ENCODE results near the gene AK9. TPM values are rescaled to one million over a fixed set of nuclear protein-coding genes. Genes with fewer than 3 reads are reported as not detected.

Gene AK9
- total RNA-seq, 4 donors from 2014 or later, result 3.9 to 8.2 (median 7.1) TPM

GRCh38 chr6:109625199-109625598 lies 65.8 kb downstream of the AK9 start:
- intact Hi-C loops (cut with DNase I; ENCODE audit: low total_unique reads), result no loop called here
- no peaks in the 10 kb centered on the region for H3K36me3 ChIP-seq
- no peak overlapping the region for H3K4me3 ChIP-seq
- H3K4me1 ChIP-seq, result no peaks in the 10 kb centered on the region
- ATAC-seq (no peak), DNase-seq (no peak)
- no peaks in the 10 kb centered on the region for H3K27me3 ChIP-seq
- H3K9me3 ChIP-seq, result no peaks in the 10 kb centered on the region
- no peak overlapping the region for H3K27ac ChIP-seq
- TF ChIP-seq CTCF (IDR thresholded peaks at IDR 0.05 in 4 of 5, conservative IDR thresholded peaks at IDR 0.05 in 1 of 5) (no peak), POLR2A (IDR thresholded peaks at IDR 0.05) (no peak)
- in situ Hi-C loops (cut with MboI; ENCODE audit: low sequenced_read_pairs in 4 of 4), result no loop called here

GRCh38 chr6:109623288-109623687 lies 67.7 kb downstream of the AK9 start:
- DNase-seq (no peak), ATAC-seq (no peak)
- Histone ChIP-seq H3K9me3 (no peaks in the 10 kb centered on the region), H3K4me3 (no peak overlapping the region), H3K27ac (no peak overlapping the region), H3K27me3 (no peaks in the 10 kb centered on the region), H3K36me3 (no peaks in the 10 kb centered on the region), H3K4me1 (no peaks in the 10 kb centered on the region)
- in situ Hi-C loops (cut with MboI; ENCODE audit: low sequenced_read_pairs in 4 of 4), result no loop called here
- TF ChIP-seq POLR2A (IDR thresholded peaks at IDR 0.05) (no peak), CTCF (IDR thresholded peaks at IDR 0.05 in 4 of 5, conservative IDR thresholded peaks at IDR 0.05 in 1 of 5) (no peak)
- intact Hi-C loops (cut with DNase I; ENCODE audit: low total_unique reads), result no loop called here

- no peak for DNase-seq
- H3K27me3 ChIP-seq, result no peaks in the 10 kb centered on the region
- H3K9me3 ChIP-seq, result no peaks in the 10 kb centered on the region
- in situ Hi-C loops (cut with MboI; ENCODE audit: low sequenced_read_pairs in 4 of 4), result no loop called here
- H3K4me3 ChIP-seq, result no peak overlapping the region
- no peaks in the 10 kb centered on the region for H3K4me1 ChIP-seq
- TF ChIP-seq CTCF (IDR thresholded peaks at IDR 0.05 in 4 of 5, conservative IDR thresholded peaks at IDR 0.05 in 1 of 5) (no peak), POLR2A (IDR thresholded peaks at IDR 0.05) (no peak)
- peaks cover 0 to 9% of the 10 kb centered on the region in 2 donors for H3K36me3 ChIP-seq
- no peak for ATAC-seq
- intact Hi-C loops (cut with DNase I; ENCODE audit: low total_unique reads), result no loop called here
- H3K27ac ChIP-seq, result no peak overlapping the region
Observed at GRCh38 chr6:109612268-109612667, 78.7 kb downstream of the AK9 start.

GRCh38 chr6:109611502-109611901 lies 79.5 kb downstream of the AK9 start:
- H3K27me3 ChIP-seq, result no peaks in the 10 kb centered on the region
- no peaks in the 10 kb centered on the region for H3K9me3 ChIP-seq
- ATAC-seq (no peak), DNase-seq (no peak)
- intact Hi-C loops (cut with DNase I; ENCODE audit: low total_unique reads), result no loop called here
- TF ChIP-seq POLR2A (IDR thresholded peaks at IDR 0.05) (no peak), CTCF (IDR thresholded peaks at IDR 0.05 in 4 of 5, conservative IDR thresholded peaks at IDR 0.05 in 1 of 5) (no peak)
- peaks cover 0 to 9% of the 10 kb centered on the region in 2 donors for H3K36me3 ChIP-seq
- H3K4me1 ChIP-seq, result no peaks in the 10 kb centered on the region
- H3K4me3 ChIP-seq, result no peak overlapping the region
- no peak overlapping the region for H3K27ac ChIP-seq
- in situ Hi-C loops (cut with MboI; ENCODE audit: low sequenced_read_pairs in 4 of 4), result no loop called here

- no peaks in the 10 kb centered on the region for H3K4me1 ChIP-seq
- H3K27ac ChIP-seq, result no peak overlapping the region
- in situ Hi-C loops (cut with MboI; ENCODE audit: low sequenced_read_pairs in 4 of 4), result no loop called here
- no peaks in the 10 kb centered on the region for H3K9me3 ChIP-seq
- H3K4me3 ChIP-seq, result no peak overlapping the region
- H3K36me3 ChIP-seq, result peaks cover 0 to 9% of the 10 kb centered on the region in 2 donors
- intact Hi-C loops (cut with DNase I; ENCODE audit: low total_unique reads), result no loop called here
- no peak for TF ChIP-seq CTCF (IDR thresholded peaks at IDR 0.05 in 4 of 5, conservative IDR thresholded peaks at IDR 0.05 in 1 of 5)
- no peak for TF ChIP-seq POLR2A (IDR thresholded peaks at IDR 0.05)
- no peaks in the 10 kb centered on the region for H3K27me3 ChIP-seq
- ATAC-seq (no peak), DNase-seq (no peak)
Observed at GRCh38 chr6:109610590-109610989, 80.4 kb downstream of the AK9 start.

Data from gastrocnemius medialis (tissue), 4 donors.